ENCODE data around the gene ETV3L. TPM values are rescaled to one million over a fixed set of nuclear protein-coding genes. Genes with fewer than 3 reads are reported as not detected.

Gene ETV3L
- total RNA-seq, 1 experiment from 2014 or later, result not detected

DNA sequence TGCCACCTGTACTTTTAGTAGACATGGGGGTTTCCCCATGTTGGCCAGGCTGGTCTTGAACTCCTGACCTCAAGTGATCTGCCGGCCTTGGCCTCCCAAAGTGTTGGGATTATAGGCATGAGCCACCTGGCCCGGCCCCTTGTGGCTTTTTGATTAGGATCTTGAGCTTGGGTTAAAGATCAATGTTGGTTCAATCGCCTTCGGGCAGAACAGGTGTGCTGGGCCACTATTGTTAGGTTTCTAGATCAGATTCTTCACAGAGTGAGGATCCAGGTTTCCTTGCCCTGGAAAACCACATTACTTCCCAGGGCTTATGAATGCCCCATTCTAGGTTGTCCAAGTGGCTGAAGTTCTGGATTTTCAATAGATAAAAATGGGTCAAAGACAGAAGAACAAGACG is 32.5 kb upstream of the ETV3L start:
- H3K4me1 ChIP-seq (ENCODE audit: control insufficient read depth, insufficient read depth, low read length), result peaks cover 11% of the 10 kb centered on the region

DNA sequence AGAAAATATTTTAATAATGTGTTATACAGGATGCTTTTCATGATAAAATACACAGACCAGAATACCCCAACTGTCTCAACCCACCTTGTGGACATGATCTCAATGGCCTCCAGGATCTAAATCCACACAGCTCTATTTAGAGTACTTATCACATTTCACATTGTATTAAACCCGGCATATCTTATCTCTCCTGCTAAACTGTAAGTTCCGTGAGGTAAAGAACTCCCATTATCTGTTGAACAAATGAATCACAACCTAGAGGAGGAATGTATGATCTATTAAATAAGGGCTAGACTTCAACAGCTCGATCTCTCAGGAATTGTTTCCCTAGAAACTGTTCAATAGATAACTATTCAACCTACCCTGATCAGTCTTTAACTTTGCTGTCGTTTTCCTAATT is 31.7 kb upstream of the ETV3L start:
- Histone ChIP-seq H3K27me3 (ENCODE audit: control insufficient read depth, insufficient read depth, low read length) (no peaks in the 10 kb centered on the region), H3K27ac (ENCODE audit: low read length) (no peak overlapping the region), H3K4me3 (ENCODE audit: low read depth in 2 of 2, low read length in 2 of 2) (no peak overlapping the region), H3K4me1 (ENCODE audit: control insufficient read depth, insufficient read depth, low read length) (peaks cover 3% of the 10 kb centered on the region; the same call in 1 of the 2 replicates), H3K36me3 (ENCODE audit: control insufficient read depth, insufficient read depth, low read length) (peaks cover 43% of the 10 kb centered on the region), H3K9me3 (ENCODE audit: control insufficient read depth, insufficient read depth, low read depth, low read length) (no peaks in the 10 kb centered on the region)
- TF ChIP-seq, protein P1, sequence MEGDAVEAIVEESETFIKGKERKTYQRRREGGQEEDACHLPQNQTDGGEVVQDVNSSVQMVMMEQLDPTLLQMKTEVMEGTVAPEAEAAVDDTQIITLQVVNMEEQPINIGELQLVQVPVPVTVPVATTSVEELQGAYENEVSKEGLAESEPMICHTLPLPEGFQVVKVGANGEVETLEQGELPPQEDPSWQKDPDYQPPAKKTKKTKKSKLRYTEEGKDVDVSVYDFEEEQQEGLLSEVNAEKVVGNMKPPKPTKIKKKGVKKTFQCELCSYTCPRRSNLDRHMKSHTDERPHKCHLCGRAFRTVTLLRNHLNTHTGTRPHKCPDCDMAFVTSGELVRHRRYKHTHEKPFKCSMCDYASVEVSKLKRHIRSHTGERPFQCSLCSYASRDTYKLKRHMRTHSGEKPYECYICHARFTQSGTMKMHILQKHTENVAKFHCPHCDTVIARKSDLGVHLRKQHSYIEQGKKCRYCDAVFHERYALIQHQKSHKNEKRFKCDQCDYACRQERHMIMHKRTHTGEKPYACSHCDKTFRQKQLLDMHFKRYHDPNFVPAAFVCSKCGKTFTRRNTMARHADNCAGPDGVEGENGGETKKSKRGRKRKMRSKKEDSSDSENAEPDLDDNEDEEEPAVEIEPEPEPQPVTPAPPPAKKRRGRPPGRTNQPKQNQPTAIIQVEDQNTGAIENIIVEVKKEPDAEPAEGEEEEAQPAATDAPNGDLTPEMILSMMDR (IDR thresholded peaks at IDR 0.05), result no peak
- TF ChIP-seq, protein P2, sequence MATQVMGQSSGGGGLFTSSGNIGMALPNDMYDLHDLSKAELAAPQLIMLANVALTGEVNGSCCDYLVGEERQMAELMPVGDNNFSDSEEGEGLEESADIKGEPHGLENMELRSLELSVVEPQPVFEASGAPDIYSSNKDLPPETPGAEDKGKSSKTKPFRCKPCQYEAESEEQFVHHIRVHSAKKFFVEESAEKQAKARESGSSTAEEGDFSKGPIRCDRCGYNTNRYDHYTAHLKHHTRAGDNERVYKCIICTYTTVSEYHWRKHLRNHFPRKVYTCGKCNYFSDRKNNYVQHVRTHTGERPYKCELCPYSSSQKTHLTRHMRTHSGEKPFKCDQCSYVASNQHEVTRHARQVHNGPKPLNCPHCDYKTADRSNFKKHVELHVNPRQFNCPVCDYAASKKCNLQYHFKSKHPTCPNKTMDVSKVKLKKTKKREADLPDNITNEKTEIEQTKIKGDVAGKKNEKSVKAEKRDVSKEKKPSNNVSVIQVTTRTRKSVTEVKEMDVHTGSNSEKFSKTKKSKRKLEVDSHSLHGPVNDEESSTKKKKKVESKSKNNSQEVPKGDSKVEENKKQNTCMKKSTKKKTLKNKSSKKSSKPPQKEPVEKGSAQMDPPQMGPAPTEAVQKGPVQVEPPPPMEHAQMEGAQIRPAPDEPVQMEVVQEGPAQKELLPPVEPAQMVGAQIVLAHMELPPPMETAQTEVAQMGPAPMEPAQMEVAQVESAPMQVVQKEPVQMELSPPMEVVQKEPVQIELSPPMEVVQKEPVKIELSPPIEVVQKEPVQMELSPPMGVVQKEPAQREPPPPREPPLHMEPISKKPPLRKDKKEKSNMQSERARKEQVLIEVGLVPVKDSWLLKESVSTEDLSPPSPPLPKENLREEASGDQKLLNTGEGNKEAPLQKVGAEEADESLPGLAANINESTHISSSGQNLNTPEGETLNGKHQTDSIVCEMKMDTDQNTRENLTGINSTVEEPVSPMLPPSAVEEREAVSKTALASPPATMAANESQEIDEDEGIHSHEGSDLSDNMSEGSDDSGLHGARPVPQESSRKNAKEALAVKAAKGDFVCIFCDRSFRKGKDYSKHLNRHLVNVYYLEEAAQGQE (IDR thresholded peaks at IDR 0.05; ENCODE audit: insufficient read depth in 1 of 2, low read depth in 2 of 2, low read length in 1 of 2), result no peak
- TF ChIP-seq TCF7L2 (IDR thresholded peaks at IDR 0.05; ENCODE audit: low read depth, low read length) (no peak), POLR2AphosphoS5 (IDR thresholded peaks at IDR 0.05; ENCODE audit: low read depth, low read length) (no peak), SIN3A (IDR thresholded peaks at IDR 0.05; ENCODE audit: borderline replicate concordance, insufficient read depth, low read depth, low read length) (no peak)
- DNase-seq (ENCODE audit: low read depth, low spot score) (no peak), ATAC-seq (no peak)
- ChIA-PET CTCF (no interaction called here), POLR2A (no interaction called here)
- no TSS peak for BruUV-seq (replicated peaks)
- in situ Hi-C loops (cut with HindIII; ENCODE audit: low pct_unique_long_range_greater_than_20kb, low sequenced_read_pairs), result no loop called here
- intact Hi-C loops (cut with micrococcal nuclease; ENCODE audit: unreplicated experiment), result loop anchor here (10.0 kb wide), 1 partner anchor 76 kb away; no protein-coding TSS in a partner anchor

More for the DNA sequence above, 32.5 kb upstream of the ETV3L start:
- Histone ChIP-seq H3K36me3 (ENCODE audit: control insufficient read depth, insufficient read depth, low read length) (peaks cover 42% of the 10 kb centered on the region), H3K27me3 (ENCODE audit: control insufficient read depth, insufficient read depth, low read length) (no peaks in the 10 kb centered on the region), H3K27ac (ENCODE audit: low read length) (no peak overlapping the region), H3K4me3 (ENCODE audit: low read depth in 2 of 2, low read length in 2 of 2) (no peak overlapping the region), H3K9me3 (ENCODE audit: control insufficient read depth, insufficient read depth, low read depth, low read length) (no peaks in the 10 kb centered on the region)
- intact Hi-C loops (cut with micrococcal nuclease; ENCODE audit: unreplicated experiment), result loop anchor here (10.0 kb wide), 1 partner anchor 77 kb away; no protein-coding TSS in a partner anchor
- ChIA-PET CTCF (no interaction called here), POLR2A (no interaction called here)
- no TSS peak for BruUV-seq (replicated peaks)
- in situ Hi-C loops (cut with HindIII; ENCODE audit: low pct_unique_long_range_greater_than_20kb, low sequenced_read_pairs), result no loop called here
- ATAC-seq, result no peak
- TF ChIP-seq, protein P1 (IDR thresholded peaks at IDR 0.05), result no peak
- TF ChIP-seq POLR2AphosphoS5 (IDR thresholded peaks at IDR 0.05; ENCODE audit: low read depth, low read length) (no peak), TCF7L2 (IDR thresholded peaks at IDR 0.05; ENCODE audit: low read depth, low read length) (no peak), SIN3A (IDR thresholded peaks at IDR 0.05; ENCODE audit: borderline replicate concordance, insufficient read depth, low read depth, low read length) (no peak)
- TF ChIP-seq, protein P2 (IDR thresholded peaks at IDR 0.05; ENCODE audit: insufficient read depth in 1 of 2, low read depth in 2 of 2, low read length in 1 of 2), result no peak
- DNase-seq (ENCODE audit: low read depth, low spot score), result no peak
